Anterior cingulate cortex (tissue), 58 donors: Measurements from ENCODE around the gene ACIN1.

Source experiments
- DNase-seq, 58 donors: peaks; one replicate each; lab custom pipeline; 2025; lab: John Stamatoyannopoulos, UW

Gene ACIN1, protein sequence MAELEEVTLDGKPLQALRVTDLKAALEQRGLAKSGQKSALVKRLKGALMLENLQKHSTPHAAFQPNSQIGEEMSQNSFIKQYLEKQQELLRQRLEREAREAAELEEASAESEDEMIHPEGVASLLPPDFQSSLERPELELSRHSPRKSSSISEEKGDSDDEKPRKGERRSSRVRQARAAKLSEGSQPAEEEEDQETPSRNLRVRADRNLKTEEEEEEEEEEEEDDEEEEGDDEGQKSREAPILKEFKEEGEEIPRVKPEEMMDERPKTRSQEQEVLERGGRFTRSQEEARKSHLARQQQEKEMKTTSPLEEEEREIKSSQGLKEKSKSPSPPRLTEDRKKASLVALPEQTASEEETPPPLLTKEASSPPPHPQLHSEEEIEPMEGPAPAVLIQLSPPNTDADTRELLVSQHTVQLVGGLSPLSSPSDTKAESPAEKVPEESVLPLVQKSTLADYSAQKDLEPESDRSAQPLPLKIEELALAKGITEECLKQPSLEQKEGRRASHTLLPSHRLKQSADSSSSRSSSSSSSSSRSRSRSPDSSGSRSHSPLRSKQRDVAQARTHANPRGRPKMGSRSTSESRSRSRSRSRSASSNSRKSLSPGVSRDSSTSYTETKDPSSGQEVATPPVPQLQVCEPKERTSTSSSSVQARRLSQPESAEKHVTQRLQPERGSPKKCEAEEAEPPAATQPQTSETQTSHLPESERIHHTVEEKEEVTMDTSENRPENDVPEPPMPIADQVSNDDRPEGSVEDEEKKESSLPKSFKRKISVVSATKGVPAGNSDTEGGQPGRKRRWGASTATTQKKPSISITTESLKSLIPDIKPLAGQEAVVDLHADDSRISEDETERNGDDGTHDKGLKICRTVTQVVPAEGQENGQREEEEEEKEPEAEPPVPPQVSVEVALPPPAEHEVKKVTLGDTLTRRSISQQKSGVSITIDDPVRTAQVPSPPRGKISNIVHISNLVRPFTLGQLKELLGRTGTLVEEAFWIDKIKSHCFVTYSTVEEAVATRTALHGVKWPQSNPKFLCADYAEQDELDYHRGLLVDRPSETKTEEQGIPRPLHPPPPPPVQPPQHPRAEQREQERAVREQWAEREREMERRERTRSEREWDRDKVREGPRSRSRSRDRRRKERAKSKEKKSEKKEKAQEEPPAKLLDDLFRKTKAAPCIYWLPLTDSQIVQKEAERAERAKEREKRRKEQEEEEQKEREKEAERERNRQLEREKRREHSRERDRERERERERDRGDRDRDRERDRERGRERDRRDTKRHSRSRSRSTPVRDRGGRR

DNA sequence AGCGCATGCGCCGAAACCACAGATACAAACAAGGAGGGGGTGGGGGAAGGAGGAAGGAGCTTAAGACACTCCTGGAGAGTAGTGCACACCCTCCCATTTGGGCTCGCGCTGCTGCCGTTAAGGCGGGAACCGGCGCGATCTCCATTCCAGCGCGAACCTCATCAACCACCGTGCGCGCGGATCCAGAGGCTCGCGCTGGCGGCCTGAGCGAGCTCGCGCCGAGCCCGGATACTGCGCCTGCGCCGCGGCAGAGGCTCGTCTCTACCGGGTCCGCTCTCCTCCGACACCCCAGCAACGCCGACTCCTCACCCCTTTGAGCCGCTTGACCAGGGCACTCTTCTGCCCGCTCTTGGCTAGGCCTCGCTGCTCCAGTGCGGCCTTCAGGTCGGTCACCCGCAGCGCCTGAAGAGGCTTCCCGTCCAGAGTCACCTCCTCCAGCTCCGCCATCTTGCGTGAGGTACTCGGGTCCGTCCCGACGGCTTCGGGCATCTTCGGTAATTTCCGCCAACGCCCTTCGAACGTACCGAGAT lies at the start of gene ACIN1:
Gene ACIN1 (minus strand): TSS at position 471 of the 530 bp plus-strand sequence. CDS start 24 bp downstream, at position 447.
- DNase-seq: no peak

DNA sequence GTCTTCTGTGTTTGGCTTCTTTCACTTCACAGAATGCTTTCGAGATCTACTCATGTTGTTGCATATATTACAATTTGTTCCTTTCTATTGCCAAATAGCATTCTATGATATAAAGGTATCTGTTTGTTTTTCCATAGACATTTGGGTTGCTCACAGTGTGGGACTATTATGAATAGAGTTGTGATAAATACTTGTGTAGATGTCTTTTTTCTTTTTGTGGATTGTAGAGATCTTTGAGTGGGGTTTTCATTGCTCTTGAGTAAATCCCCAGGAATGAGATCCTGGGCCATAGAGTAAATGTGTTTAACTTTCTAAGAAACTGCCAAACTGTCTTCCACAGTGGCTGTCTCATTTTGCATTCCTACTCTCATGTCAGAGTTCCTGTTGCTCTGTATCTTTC lies 49.0 kb upstream of the ACIN1 start:
- no peak for DNase-seq

DNA sequence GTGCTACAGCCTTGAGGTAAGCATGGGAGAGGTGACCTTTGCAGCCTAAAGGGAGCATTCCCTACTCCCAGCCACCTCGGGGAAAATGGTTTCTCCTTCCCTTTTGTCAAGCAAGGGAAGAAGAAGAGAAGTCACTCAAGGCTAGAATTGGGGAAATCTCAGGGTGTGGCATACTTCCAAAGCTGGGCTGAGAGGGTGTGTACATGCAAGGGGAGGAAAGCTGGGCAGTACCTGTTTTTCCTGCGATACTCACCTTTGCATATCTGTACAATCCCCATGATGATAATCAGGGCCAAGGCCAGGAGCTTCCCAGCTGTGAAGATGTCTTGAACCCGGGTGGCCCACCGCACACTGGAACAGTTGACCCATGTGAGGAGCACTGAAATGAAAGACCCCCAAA lies 47.9 kb upstream of the ACIN1 start:
- no peak for DNase-seq

DNA sequence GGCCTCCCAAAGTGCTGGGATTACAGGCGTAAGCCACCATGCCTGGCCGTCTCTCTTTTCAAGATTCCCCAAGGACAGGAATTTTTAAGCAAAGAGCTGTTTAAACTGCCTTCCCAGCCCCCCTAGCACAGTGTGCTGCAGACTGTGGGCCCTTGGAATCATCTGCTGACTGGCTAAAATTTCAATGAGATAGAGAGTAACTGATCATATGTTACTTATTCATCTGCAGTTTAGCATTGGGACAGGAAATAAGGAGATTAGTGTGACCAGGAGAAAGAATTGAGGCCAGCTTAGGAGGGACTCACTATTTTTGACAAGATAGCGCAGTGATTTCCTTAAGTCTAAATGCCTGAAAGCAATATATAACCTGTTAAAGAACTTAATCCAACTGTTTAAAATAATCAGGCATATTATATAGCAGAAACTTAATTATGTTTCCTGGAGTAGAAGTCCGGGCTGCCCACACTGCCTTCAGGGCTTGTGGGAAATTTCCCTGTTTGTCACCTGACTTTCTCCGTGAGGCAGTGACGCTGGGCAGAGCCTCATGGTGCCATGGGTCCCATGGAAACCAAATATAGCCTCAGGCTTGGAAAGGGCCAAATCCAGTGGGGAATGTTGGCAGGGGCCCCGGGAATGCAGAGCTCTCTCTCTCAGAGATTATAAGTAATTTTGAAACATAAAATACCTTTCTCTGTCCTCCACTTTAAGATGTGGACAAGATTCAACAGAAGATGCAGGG lies 46.9 kb upstream of the ACIN1 start:
- DNase-seq: peak in 4 of 58 donors; percentile 2 to 20 (median 10)

DNA sequence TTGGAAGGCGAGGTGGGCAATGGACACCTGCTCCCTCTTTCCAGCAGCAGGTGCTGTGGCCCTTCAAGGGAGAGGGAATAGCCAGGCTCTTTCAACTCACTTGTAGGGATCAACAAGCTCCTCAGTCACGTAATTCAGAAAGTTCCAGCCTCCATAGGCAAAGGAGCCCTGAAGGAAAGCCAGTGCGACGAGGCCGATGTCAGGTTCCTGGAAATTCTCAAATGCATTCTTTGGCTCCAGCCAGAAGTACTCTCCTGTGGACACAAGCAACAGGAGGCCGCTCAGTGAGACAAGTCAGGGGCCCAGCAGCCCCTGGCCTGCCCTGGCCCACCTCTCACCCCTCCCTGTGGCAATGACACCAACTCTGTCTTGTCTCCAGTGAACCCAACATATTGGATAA lies 45.4 kb upstream of the ACIN1 start:
- no peak for DNase-seq

DNA sequence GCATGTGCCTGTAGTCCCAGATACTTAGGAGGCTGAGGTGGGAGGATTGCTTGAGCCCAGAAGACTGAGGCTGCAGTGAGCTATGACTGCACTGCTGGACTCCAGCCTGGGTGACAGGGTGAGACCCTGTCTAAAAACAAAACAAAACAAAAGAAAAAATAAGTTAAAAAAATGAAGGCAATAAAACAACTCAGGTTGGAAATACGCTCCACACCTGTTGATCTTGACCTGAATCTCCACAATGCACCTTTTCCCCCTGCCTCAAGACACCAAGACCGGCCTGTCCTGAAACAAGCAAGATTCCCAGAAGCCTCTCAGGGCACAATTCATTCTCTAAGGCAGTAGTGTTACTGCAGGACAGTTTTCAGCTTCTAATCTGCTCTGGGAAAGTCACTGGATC lies 44.9 kb upstream of the ACIN1 start:
- DNase-seq: no peak

DNA sequence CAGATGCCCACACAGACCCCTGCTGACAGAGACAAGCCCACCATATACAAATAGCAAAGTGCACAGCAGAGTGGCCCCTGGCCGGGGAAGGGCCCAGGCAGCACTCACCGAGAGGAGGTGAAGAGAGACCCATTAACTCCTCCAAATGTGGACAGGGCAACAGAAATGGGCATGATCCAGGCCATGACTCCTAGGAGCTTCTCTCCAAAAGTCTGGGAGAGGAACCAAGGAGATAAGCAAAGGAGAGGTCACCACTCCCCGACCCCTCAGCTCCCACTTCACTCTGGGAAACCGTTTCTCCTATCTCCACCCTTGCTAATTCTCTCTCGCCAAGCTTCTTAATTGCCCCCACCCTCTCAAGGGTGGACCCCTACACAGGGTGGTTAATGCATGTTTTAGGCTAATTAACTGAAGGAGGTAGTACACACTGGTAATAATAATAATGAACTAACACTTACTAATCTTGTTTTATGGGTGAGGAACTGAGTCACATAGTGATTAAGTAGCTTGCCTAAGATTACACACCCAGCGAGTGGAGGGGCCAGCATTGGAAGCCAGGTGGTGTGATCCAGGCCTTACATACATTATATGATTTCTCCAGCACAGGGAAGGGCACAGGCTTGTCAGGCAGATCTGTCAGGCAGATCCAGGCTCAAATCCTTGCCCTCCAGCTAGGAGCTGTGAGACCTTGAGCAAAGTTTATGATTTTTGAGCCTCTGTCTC lies 43.0 kb upstream of the ACIN1 start:
- DNase-seq: no peak

DNA sequence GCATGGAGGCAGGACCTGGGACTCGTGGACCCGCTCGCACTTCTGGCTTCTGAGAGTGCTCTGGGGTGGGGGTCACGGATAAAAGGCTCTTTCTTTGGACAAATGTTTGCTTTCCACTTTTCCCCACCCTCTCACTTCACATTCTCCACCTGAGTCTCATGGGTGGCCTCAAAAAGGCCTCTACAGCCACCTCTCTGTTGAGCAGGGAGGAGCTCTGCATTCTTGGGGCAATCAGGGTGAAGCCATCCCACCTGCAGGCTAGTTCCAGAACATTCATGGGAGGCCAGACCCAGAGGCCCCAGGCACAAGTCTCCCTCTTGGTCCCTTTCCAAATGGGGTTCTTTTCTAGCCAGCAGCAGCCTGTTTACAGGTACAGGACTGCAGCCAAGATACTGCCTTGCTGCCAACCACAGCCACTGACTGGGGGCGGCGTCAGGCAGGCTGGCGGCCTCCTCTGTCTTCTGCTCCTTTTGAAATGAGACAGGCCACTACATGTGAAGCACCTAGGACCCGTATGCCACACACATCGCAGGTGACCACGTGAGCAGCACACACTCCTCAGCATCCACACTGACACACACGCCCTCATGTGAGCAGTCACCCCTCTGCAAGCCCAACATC lies 42.4 kb upstream of the ACIN1 start:
- DNase-seq: peak in 2 of 58 donors; percentile 3 to 56

DNA sequence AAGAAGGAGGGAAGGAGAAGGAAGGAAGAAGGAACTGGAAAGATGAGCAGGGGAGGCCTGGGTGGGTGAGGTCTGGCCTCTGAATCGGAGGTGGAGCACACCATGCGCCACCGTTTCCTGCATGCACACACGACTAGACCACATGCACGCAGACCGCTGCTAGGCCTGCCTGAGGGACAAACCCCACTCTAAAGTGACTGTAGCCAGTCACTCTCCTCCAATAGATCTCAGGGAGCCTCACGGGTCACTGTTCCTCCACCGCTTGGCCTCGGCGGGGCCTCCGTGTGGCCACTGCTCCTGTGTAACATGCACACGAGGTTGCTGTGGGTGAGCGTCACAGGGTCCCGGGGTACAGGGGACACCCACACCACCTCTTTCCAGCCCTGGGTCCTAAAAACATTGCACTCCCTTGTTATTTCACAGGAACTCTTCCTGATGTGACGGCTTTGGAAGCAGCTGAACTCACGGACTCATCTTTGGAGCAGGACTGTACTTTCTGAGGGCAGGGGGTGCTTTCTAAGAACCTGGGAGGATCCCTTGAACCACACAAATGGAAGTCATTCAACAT lies 41.7 kb upstream of the ACIN1 start:
- DNase-seq: no peak

DNA sequence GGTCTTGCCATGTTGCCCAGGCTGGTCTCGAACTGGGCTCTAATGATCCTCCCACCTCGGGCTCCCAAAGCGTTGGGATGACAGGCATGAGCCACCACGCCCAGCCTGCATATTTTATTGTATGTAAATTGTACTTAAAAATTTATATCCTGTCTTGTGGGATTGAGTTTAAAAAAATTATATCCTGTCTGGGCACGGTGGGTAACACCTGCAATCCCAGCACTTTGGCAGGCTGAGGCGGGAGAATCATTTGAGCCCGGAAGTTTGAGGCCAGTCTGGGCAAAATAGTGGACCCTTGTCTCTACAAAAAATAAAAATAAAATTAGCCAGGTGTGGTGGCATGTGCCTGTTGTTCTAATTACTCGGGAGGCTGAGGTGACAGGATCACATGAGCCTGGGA lies 38.0 kb upstream of the ACIN1 start:
- no peak for DNase-seq

DNA sequence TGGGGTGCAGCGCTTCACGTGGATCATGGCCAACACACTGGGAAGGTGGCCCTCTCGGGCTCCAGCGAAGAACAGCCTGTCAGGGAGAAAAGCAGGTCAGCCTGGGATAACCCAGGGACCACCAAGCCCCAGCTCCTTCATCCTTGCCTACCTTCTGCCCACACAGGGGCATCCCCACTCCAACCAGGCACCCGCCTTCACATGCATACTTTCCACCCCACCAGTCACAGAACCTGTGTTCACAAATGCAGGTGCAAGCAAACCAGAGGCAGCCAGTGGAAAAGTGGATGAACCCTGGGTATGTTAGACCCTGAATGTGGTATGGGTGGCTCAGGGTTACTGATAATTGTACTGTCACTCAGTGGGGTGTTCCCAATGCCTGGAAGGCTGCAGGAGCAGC lies 36.5 kb upstream of the ACIN1 start:
- DNase-seq: no peak

DNA sequence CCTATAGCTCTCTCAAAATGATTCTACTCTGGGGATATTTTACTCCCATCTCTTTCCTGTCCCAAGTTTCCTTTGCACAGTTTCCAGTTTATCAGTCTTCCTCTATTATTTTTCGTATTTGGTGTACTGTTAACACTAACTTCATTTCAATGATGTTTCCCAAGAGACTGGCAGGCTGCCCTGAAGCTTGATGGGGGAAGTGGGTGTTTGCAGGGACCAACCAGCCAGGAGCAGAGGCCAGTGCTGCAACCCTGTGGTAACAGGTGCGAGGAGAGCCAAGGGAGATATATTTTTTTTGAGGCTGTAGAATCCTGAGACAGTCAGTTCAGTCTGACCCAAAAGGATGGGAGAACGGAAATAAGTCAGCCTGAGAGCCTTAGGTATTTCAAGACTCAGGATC lies 35.9 kb upstream of the ACIN1 start:
- peak in 1 of 58 donors; percentile 16 for DNase-seq

DNA sequence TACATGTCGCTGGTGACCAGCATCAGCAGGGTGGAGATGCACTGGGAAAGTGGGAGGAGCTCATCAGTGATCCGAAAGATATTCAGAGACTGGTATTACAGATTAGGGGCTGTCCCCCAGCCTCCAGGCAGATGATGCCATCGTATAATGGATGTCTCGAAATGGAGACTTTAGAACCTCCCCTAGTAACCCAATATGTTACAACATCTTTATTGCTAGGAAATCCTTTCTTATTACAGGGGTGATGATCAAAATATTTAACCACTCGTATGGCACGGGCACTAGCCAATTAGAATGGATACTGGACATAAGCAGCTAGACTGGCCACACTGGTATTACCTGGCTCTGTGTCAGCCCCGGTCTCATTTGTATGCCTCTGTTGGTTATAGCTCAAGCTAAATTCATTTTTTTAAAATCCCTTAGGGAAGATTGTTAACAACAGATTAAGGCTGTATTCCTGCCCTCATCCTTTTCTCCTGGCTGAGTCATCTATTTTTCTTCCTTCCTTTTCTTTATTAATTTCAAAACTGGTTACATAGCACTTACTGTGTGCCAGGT lies 34.9 kb upstream of the ACIN1 start:
- no peak for DNase-seq

DNA sequence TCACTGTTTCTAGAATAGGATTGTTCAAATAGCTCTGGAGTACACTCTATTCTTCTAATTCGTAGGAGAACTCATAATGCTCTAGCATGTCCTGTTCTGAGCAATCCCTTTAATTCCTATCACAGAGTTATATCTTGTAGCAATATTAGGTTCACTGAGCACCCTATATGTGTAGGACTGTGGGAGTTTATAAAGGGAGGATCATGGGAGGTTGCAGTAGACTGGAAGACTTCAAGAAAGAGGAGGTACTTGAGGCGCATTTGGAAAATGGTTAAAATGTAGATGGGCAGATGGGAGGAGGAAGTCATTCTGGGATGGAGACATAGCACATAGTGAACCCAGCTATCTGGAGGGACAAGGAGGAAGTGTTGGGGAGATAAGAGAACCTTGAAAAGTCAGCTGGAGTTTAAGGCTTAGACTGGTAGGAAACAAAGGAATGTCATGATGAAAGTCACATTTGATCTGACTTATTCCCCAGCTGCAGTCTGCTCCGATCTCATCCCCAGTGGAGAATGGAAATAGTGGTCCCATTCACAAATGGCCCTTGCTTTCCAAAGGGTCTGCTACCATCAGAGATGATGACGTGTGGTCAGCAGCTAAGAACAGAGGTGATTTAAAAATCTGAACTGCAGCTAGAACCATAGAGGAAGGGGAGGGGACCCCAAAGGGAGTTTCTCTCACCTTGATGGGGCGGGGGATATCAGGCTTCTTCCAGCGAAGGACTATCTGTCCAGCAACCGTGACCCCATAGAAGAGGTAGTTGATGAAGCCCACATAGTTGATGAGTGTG lies 34.2 kb upstream of the ACIN1 start:
- DNase-seq: no peak

DNA sequence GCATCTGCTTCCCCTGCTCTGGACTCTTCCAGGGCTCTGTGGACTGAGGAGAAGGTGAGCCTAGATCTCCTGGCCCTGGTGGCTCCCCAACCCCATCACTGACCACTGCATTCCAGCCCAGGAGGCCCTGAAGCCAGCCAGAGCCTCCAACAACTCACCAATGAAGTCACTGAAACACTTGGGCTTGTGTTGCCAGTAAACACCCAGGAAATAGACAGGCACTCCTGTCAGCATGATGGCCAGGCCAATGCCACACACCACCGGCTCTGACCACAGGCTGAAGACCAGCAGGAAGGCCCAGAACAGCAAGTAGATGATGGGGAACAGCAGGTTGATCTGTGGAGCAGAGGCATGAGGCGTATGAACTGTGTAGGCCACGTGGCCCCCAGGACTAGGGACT lies 32.9 kb upstream of the ACIN1 start:
- no peak for DNase-seq

DNA sequence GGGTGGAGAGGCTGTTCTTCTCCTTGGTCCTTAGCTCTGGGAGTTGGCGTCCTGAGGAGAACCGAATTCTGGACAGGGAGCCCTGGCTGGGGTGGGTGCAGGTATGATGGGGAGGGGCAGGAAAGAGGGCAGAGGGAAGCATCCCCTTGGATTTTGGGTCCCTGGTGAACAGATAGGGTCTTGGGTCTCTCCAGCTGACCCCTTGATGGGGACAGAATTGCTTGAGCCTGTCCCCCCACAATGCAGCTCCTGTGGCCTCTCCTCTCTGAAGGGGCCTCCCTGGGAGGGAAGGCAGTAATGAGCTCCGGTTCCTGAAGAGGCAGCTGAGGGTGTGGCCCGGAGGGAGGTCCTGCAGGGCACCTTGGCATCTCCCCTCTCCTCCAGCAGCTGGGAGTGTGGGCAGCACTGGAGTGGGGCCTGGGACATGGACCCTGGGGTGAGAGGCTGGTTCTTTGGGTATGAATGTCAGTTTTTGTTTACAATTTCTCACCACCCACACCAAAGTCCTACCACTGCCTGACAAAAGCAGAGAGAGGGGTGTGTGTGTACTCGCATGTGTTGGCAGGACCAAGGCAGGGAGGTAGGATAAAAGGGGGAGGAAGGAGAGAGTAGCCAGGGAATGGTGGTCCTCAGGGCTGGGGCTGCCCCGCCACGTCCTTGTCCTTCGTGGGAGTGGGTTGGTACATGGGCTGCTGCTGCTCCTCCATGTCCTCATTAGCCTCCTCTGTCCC lies 31.8 kb upstream of the ACIN1 start:
- no peak for DNase-seq
